ENCODE data around the gene ARHGAP20. TPM values are rescaled to one million over a fixed set of nuclear protein-coding genes. Genes with fewer than 3 reads are reported as not detected.
"Not testable (repeated sequence)": the region's sequence is repeated elsewhere in the genome, so short reads cannot be mapped to it uniquely, and the experiment has no call there.

Gene ARHGAP20
- total RNA-seq, 1 donor from 2014 or later = 0.46 TPM

DNA sequence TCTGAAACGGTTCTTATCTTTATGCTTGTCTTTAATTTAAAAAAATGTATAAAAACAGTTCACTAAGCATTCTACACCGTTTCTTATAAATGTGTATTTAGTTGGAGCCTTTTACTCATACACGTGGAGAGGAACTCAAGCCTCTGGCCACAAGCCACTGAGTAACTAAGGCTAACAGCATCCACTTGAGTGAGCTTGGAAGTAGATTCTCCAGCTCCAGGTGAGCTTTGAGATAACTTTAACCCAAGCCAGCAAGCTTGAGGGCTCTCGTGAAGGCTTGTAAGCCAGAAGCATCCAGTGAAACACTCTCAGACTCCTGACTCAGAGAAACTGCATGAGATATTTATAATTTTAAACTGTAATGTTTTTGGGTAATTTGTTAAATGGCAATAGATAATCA, 82.6 kb downstream of the ARHGAP20 start:
- intact Hi-C loops (cut with DNase I) = no loop called here
- ATAC-seq (no peak), DNase-seq (ENCODE audit: missing footprints) (no peak)

DNA sequence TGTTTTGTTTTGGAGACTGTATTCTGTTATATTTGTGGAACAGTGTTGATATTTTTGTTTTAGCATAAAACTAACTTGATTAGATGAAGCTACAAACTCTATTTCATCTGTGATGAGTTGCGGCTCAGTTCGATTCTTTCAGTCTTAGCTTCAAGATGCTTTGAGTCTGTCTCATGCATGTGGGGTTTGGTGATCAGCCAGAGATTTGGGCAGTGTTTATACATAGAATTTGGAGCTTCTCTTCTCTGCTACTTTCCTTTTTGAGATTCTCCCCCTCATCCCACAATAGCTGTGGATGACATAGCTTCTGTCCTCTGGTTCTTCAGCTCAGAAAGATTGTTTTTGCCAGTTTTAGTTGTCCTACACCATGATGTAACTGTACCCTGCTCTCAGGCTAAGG, 90.4 kb downstream of the ARHGAP20 start:
- ATAC-seq (no peak), DNase-seq (ENCODE audit: missing footprints) (no peak)
- intact Hi-C loops (cut with DNase I) = no loop called here

DNA sequence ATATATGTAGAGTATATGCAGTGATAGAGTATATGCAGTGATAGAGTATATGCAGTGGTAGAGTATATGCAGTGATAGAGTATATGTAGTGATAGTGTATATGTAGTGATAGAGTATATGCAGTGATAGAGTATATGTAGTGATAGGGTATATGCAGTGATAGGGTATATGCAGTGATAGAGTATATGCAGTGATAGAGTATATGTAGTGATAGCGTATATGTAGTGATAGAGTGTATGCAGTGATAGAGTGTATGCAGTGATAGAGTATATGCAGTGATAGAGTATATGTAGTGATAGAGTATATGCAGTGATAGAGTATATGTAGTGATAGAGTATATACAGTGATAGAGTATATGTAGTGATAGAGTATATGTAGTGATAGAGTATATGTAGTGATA, 92.9 kb downstream of the ARHGAP20 start:
- DNase-seq (ENCODE audit: missing footprints); intact Hi-C loops (cut with DNase I); ATAC-seq: not testable (repeated sequence)

DNA sequence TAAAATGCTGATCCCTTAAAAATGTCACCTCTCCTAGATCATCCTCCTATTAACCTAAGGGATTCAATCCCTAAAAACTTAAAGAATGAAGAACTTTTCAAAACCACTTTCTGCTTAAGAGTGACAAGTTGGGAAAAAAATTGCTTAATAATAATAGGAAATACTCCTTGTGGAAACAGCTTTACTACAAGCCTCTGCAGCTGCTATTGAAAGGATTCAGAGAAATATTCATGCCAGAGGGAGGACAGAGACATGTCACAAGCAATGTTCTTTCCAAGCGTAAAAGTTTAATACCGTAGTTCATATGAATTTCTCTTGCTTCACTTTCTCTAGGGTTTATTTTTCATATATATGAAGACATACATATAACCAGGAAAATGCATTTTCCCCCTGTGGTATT, 98.2 kb downstream of the ARHGAP20 start:
- no peak for DNase-seq (ENCODE audit: missing footprints)
- no peak for ATAC-seq
- intact Hi-C loops (cut with DNase I) = no loop called here

DNA sequence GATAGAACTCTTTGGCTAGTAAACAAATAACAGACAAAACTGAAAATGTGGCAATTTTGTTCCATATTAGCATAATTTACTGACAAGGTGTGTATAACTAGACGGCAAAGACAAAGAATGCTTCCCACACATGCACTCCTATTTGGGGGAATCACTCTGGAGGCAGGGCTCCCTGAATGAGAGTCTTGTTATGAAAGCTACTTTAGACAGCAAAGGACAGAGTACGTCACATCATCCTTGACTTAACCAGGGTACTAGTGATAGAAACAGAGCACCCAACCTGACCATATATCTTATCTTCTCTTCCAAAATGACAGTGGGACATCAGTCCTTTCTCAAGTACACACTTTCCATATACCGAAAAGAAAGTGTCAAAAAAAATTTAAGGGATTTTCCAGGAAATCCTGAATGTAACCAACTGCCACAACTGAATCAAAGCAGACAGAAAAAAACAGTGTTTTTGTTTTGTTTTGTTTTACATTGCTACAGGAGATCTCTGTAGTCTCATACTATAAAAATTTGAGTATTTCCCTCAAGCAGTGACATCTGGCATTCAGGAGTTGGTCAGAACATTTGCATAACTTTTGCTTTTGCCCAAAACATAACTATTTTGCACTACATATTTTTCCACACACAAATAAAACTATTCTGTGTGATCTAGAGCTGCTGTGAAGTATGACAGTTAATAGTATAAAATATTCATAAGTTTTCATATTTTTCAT, 98.9 kb downstream of the ARHGAP20 start:
- intact Hi-C loops (cut with DNase I) = no loop called here
- no peak for ATAC-seq
- DNase-seq (ENCODE audit: missing footprints) = no peak

DNA sequence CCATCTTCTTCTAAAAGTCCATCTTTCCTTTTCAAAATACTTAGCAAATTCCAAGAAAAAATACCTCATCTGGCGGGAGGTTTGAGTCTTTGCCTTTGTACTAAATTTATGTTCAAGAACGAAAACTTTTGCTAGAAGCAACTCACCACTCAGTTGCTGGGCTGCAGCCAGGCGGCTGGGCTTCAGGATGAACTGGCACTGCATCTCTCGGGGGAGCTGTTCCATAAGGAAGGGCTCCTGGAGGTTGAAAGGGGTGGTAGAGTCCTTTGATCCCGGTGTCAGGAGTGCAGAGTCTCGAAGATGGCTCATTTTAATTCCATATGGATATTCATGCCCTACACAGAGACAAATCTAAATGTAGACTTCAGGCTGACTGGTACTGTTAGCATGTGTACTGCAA, 105.8 kb downstream of the ARHGAP20 start:
- peak; percentile 30 for DNase-seq (ENCODE audit: missing footprints)
- ATAC-seq = no peak
- intact Hi-C loops (cut with DNase I) = no loop called here

DNA sequence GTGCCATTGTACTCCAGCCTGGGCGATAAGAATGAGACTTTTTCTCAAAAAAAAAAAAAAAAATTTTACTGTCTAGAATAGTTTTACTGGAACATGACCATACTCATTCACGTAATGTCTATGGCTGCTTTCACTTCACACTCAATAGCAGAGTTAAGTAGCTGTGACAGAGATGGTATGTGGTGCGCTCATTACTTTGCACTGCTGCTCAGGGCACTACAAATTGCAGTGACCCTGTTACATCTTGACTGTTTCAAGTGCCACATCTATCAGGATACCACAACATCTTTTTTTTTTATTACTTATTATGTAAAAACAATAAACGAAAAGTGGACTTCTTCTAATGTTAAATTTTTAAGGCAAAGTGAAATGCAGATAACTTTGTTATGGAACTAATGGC, 110.3 kb downstream of the ARHGAP20 start:
- DNase-seq (ENCODE audit: missing footprints) (no peak), ATAC-seq (no peak)
- intact Hi-C loops (cut with DNase I) = no loop called here

DNA sequence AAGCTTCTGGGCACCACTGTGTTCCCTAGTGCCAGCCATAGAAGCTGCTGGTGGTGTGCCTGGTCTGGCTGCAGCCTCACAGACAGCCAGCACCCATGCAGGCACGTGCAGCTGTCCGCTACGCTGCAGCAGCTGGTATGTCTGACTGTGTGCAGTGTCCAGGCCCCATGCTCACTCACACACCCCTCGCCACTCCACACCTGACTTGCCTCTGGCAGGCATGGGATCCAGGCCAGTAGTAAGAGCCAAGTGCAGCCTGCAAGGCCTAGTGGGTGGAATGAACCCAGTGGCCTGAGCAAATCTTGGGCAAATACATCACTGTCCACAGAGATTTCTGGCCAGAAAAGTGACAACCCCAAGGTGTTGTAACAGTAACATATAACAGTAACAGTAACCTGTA, 111.9 kb downstream of the ARHGAP20 start:
- intact Hi-C loops (cut with DNase I) = no loop called here
- no peak for DNase-seq (ENCODE audit: missing footprints)
- ATAC-seq = no peak

DNA sequence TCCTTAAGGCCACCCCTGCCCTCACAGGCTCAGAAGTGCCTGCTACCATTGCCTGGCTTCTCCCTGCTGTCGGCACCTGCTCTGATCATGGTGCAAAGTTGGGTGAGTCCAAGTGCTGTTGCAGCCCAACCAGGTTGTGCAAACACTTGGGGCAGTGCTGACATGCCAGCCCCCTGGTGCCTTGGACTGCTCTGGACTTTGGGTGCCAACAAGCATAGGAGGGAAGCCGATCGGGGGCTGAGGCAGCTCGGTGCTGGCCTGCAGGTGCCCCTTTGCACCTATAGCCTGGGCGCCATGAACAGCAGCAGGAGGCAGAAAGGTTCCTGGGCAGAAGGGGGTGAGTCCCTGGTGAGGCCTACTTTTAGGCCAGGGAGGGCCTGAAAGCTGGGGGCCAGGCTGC, 113.0 kb downstream of the ARHGAP20 start:
- DNase-seq (ENCODE audit: missing footprints) (no peak), ATAC-seq (no peak)
- intact Hi-C loops (cut with DNase I) = no loop called here

DNA sequence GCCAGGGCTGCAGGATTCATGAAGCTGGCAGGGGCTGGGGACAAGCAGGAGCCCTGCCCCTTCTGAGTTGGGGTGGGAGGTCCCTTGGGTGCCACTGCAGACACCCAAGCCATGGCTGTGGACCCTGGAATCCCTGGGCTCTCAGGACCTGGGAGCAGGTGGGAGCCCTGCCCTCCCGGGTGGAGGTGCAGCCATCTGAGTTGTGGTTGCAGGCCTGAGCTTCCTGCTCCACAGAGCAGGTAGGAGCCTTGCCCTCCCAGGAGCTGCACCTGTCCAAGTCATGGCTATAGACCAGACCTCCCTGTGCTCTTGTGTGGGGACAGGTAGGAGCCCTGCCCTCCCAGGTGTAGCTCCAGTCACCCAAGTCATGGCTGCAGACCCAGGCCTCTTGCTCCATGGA, 113.5 kb downstream of the ARHGAP20 start:
- intact Hi-C loops (cut with DNase I) = no loop called here
- no peak for DNase-seq (ENCODE audit: missing footprints)
- no peak for ATAC-seq

DNA sequence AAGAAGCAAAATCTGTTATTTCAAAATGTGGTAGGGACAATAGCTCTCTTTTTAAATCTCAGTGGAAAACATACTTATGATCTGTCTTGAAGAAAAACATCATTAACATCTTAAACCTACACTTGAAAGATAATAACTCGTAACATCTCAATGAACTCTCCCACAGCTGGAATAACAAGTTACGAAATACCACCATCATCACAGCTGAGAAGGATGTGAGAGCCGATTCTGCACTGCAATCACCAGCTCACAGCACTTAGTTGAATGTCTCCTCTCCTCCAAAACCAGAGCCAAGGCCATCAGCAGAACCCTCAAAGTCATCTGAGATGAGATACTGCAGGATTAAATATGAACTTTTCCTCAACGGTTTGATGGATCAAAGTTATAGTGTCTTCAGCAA, 124.3 kb downstream of the ARHGAP20 start:
- intact Hi-C loops (cut with DNase I) = no loop called here
- no peak for ATAC-seq
- no peak for DNase-seq (ENCODE audit: missing footprints)

DNA sequence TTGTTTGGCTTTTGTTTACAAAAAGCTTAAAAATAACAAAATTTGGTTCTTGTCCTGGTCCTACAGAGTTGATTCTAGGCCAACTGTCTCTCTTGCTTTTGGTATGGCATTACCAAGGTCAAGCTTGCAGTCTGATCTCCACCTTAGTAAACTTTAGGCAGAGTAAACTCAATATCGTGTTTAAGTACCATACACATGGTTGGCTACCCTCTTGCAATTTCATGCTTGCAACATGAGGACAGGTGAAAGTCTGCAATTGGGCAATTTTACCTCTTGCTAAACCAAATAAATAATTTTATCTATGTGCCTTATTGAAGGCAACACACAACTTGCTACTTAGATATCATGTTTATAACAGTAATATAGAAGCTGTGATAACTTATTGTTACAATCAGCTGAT, 125.1 kb downstream of the ARHGAP20 start:
- intact Hi-C loops (cut with DNase I) = no loop called here
- DNase-seq (ENCODE audit: missing footprints) (no peak), ATAC-seq (no peak)

DNA sequence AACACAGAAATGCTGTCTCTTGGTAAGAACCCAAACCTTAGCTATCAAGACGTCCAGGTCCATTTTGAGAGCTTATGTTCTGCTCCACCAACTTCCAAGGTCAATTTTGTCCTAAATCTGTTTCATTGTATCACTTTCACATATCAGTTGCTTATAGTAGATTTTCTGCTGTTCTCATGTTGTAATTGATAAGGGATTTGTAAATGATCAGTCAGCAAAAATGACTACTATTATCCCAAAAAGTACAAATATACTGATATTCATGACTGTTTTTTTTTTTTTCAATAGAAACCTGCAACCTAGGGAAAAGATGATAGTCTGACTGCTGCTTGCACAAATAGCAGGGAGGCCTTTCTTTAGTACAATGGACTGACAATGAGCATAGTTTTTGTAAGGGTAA, 128.1 kb downstream of the ARHGAP20 start:
- no peak for DNase-seq (ENCODE audit: missing footprints)
- ATAC-seq = no peak
- intact Hi-C loops (cut with DNase I) = no loop called here

DNA sequence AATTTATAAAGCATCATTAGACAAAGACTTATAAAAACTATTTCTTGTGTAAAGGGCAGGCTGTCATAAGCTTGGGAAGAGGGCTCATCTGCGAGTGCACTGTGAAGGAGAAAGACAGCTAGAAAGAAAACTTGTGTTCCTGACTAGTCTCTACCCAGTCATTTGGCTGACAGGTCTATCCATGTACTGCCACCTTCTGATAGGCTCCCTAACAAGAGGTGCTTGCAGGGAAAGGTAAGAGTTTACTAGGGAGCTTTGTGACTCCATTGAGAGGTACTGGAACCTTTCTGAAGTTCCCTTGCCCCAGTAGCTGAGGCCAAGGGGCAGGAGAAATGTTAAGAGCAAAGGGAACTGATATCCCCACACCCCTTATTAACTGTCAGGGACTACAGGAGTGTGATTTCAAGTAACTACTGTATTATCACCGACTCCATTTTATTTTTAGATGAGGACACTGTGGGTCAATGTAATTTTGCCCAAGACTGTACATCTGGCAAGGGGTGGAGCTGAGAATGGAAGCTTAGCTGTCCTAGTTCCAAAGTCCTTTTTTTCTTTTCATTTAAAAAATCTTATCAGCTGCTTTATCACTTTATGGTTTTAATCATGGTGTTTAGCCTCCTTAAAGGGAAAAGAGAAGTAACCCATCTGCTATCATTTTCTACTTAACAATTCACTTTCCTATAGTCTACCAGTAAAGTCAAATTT, 129.4 kb downstream of the ARHGAP20 start:
- intact Hi-C loops (cut with DNase I) = no loop called here
- DNase-seq (ENCODE audit: missing footprints) (no peak), ATAC-seq (no peak)

DNA sequence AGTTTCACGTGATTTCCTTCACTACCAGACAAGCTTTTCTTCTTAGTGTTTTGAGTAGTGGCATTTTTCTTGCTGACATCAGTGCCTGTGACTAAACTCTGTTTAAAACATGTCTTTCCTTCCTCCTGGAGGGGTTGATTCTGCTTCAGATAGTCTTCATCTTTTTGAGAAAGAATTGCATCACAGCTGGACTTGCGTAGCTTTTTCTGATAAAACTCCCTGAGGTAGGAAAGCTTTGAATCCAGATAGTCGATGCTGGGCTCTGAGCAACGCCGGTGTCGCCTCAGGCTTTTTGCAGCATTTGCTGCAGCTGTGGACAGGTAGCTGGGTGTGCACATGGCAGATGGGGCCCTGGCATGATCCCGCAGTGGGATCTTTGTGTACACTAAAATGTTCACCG, 131.7 kb downstream of the ARHGAP20 start:
- ATAC-seq (no peak), DNase-seq (ENCODE audit: missing footprints) (no peak)
- intact Hi-C loops (cut with DNase I) = no loop called here

DNA sequence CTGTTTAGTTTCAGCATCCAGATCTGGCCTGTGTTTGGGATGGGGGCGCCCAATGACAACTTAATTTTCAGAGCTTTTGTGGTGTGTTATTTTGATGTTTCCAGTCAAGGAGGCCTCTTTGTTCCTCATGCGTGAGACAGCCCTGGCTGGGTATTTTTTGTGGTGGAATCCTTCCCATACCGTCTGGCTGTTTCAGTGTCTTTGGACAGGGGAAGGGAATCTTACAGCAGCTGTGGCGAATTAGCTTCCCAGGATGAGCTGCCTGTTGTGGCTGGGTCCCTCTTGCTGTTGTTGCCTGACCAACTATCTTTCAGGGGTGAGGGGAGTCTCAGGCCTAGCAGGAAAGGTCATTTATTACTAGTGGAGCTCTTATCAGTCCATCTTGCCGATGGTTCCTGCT, 138.8 kb downstream of the ARHGAP20 start:
- intact Hi-C loops (cut with DNase I) = no loop called here
- ATAC-seq = no peak
- no peak for DNase-seq (ENCODE audit: missing footprints)

DNA sequence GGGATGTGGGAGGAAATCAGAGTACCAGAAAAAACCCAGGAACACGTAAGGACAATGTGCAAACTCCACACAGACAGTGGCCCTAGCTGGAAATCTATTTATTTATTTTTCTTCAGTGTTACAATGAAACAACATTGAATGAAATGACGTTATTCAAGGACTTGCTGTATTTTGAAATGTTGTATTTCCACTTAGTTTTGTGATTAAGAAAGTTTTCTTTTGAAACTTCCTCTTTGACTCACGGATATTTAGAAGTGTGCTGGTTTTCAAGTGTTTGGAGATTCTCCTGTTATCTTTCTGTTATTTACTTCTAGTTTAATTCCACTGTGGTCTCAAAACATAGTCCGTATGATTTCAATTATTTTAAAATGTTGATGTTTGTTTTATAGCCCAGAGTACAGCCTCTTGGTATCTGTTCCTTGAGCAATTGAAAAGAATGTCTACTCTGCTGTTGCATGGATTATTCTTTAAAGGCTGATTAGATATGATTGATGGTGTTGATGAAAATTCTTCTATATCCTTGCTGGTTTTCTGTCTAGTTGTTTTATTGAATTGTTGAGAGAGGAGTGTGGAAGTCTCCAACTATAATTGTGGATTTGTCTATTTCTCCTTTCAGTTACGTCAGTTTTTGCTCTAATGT, 141.0 kb downstream of the ARHGAP20 start:
- intact Hi-C loops (cut with DNase I) = no loop called here
- no peak for ATAC-seq
- no peak for DNase-seq (ENCODE audit: missing footprints)

DNA sequence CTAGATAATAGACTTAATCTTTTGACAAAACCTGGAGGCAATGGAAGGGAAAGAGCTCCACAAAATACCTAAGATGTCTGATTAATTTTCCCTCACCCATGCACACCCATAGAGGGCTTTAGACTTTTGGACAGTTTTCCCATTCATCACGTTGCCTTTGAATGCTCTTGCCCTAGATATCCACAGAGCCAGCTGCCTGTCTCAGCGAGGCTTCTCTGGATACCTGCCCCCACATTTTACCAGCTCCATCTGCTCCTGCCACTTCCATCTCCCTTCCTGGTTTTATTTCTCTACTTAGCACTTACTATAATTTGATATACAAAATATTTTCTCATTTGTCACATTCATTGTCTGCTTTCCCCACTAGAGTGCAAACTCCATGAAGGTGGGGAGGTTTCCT, 145.7 kb downstream of the ARHGAP20 start:
- no peak for ATAC-seq
- intact Hi-C loops (cut with DNase I) = no loop called here
- no peak for DNase-seq (ENCODE audit: missing footprints)

DNA sequence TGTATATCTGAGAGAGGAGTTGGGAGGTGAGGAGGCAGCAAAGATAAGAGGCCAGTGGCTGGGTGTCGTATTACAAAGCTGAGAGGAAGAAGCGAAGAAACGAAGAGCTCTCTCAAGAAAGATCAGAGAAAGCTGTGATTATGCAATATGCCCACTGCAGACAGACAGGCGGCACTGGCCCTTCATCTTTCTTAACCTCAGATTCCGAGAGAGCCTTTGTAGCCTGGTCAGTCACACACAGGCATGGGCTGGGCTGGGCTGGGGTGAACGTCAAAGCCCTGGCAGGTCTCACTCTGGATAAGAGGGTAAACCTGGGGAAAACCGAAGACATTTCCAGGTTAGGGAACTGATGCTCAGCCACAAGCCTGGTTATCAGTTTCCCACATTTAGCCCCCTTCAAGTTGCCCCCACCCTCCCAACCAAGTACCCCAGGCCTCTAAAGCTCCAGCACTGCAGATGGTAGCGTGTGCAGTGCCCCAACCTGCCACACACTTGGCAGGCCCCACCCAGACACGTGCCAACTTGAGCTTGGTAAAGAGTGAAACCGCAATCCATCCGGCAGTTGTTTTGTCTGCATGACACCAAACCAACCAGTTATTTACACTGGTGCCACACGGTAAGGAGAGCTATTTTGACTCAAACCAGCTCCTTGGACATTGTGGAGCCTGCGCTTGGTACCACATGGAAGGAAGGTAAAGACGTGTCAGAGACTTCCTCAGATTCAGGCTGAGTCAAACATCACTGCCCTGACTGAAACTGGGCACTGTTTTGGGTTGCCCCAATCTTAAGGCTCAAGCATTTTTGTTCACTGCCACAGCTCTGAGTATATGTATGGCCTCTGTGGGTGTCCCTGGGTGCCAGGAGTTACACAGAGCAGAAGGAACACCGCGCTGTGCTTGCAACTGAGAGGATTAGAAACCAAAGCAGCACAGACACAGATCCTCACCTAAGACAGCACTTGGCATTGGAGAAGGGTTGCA, 146.6 kb downstream of the ARHGAP20 start:
- ATAC-seq = no peak
- no peak for DNase-seq (ENCODE audit: missing footprints)
- intact Hi-C loops (cut with DNase I) = no loop called here

Data from Right ventricle myocardium inferior (tissue), 1 donor.